Testis (tissue), 2 donors: Measurements from ENCODE around the gene UBAC2.

Experiments used
- CTCF ChIP-seq, 3 experiments: fragments of 450-650 bp in 2 of 3; fragments of 200-600 bp in 1 of 3; sonication (generic) in 1 of 3; IDR thresholded peaks; one replicate each; pipeline ENCODE4 v1.5.1; 2016 to 2019; ENCODE audit warnings: antibody characterized with exemption in 3 of 3, mild to moderate bottlenecking in 2 of 3, moderate library complexity in 1 of 3
- POLR2A ChIP-seq: fragments of 450-650 bp; IDR thresholded peaks from one replicate; pipeline ENCODE4 v1.6.1; 2017; ENCODE audit warnings: antibody characterized with exemption, mild to moderate bottlenecking, moderate library complexity

GRCh38 chr13:99376924-99377323, 176.3 kb downstream of the UBAC2 start:
- TF ChIP-seq CTCF (IDR thresholded peaks at IDR 0.05) = no peak
- TF ChIP-seq POLR2A = no peak
